Measurements from ENCODE around the gene NELFB. TPM values are rescaled to one million over a fixed set of nuclear protein-coding genes. Genes with fewer than 3 reads are reported as not detected.

The NELFB gene
- total and polyA plus RNA-seq, 9 of the 15 experiments (the other 6 are each of a cell fraction or from before 2014, with no cell fraction given) = 0.24 to 84.0 (median 29.7) TPM

DNA sequence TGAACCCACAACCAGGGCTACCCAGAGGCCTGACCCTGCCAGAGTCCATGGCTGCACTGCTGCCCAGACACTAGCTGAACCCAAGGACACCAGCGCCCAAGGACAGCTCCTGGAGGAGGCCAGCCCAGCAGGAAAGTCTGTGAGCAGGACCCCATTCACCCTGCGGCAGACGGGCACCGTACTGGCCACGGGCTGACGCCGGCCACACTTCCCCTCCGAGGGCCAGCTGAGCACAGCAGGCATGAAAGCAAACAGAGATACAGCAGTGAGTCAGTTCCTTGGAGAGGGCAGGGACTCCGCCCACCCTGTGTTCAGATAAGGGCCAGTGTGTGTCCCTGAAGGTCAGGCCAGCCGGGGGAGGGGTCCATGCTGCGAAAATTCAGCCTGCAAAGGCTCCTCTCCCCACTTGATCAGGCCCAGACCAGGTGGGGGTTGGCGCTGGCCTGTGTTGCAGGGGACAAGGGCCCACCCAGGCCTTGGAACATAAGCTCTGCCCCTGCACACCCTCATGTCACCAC lies 36.3 kb upstream of the NELFB start (continued):
- TF ChIP-seq, protein P1, sequence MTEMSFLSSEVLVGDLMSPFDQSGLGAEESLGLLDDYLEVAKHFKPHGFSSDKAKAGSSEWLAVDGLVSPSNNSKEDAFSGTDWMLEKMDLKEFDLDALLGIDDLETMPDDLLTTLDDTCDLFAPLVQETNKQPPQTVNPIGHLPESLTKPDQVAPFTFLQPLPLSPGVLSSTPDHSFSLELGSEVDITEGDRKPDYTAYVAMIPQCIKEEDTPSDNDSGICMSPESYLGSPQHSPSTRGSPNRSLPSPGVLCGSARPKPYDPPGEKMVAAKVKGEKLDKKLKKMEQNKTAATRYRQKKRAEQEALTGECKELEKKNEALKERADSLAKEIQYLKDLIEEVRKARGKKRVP (CRISPR knock-in tag; IDR thresholded peaks at IDR 0.05) = peak; percentile 70
- TF ChIP-seq MYNN (IDR thresholded peaks at IDR 0.05) (peak; percentile 97), MYNN (CRISPR knock-in tag; IDR thresholded peaks at IDR 0.05) (no peak), EGR1 (conservative IDR thresholded peaks at IDR 0.05) (peak; percentile 86), ZNF316 (IDR thresholded peaks at IDR 0.05) (peak; percentile 33), ZNF121 (CRISPR knock-in tag; conservative IDR thresholded peaks at IDR 0.05) (no peak), CUX1 (CRISPR knock-in tag; IDR thresholded peaks at IDR 0.05) (no peak), POLR2H (tag; IDR thresholded peaks at IDR 0.05; ENCODE audit: low read depth) (no peak), ZNF224 (CRISPR knock-in tag; IDR thresholded peaks at IDR 0.05) (no peak), ZNF318 (IDR thresholded peaks at IDR 0.05; ENCODE audit: borderline replicate concordance in 1 of 2, low read depth in 1 of 2) (no peak), ZNF707 (CRISPR knock-in tag; conservative IDR thresholded peaks at IDR 0.05) (no peak), HDAC3 (IDR thresholded peaks at IDR 0.05; ENCODE audit: borderline replicate concordance, partially characterized antibody) (no peak), ARID1B (IDR thresholded peaks at IDR 0.05) (peak; percentile 91), POLR2AphosphoS5 (IDR thresholded peaks at IDR 0.05; ENCODE audit: control insufficient read depth, insufficient read depth, low read depth, low read length) (peak; percentile 49; the same call in 1 of the 2 replicates), MTA1 (IDR thresholded peaks at IDR 0.05; ENCODE audit: borderline replicate concordance) (peak; percentile 66; the same call in 1 of the 2 replicates)
